ENCODE data around the gene SMAD4. TPM values are rescaled to one million over a fixed set of nuclear protein-coding genes. Genes with fewer than 3 reads are reported as not detected.

The SMAD4 gene
- total and polyA plus RNA-seq, 2 of the 13 experiments (the other 11 are each of a cell fraction or from before 2014, with no cell fraction given): 70.2 to 72.0 TPM

GRCh38 chr18:51029694-51030536 is at the start of gene SMAD4 (continued):
- TF ChIP-seq HBP1 (CRISPR knock-in tag; IDR thresholded peaks at IDR 0.05; ENCODE audit: low read depth): peak; percentile 85
- TF ChIP-seq ZNF282 (IDR thresholded peaks at IDR 0.05; ENCODE audit: partially characterized antibody): no peak
- TF ChIP-seq BRF2 (CRISPR knock-in tag; IDR thresholded peaks at IDR 0.05): peak; percentile 30; the same call in 1 of the 2 replicates
- peak; percentile 47 for TF ChIP-seq SALL1 (CRISPR knock-in tag; IDR thresholded peaks at IDR 0.05)
- TF ChIP-seq ZNF557 (CRISPR knock-in tag; IDR thresholded peaks at IDR 0.05): no peak
- peak; percentile 88; the same call in 1 of the 2 replicates for TF ChIP-seq HES4 (CRISPR knock-in tag; IDR thresholded peaks at IDR 0.05; ENCODE audit: borderline replicate concordance)
- TF ChIP-seq PITX1 (CRISPR knock-in tag; IDR thresholded peaks at IDR 0.05): 0 out of 2 replicates have a peak, but pooled peaks have one; percentile 24
- TF ChIP-seq ZNF205 (CRISPR knock-in tag; IDR thresholded peaks at IDR 0.05): peak; percentile 30; the same call in 1 of the 2 replicates
- peak; percentile 42 to 81; a peak in 3 of 4 replicates for TF ChIP-seq HMGXB4 (CRISPR knock-in tag; IDR thresholded peaks at IDR 0.05; ENCODE audit: borderline replicate concordance in 1 of 2, low read depth in 1 of 2)
- peak; percentile 63; the same call in 1 of the 2 replicates for TF ChIP-seq ZNF768 (CRISPR knock-in tag; IDR thresholded peaks at IDR 0.05)
- TF ChIP-seq MED1 (CRISPR knock-in tag; IDR thresholded peaks at IDR 0.05): peak; percentile 46; the same call in 1 of the 2 replicates
- peak; percentile 57 for TF ChIP-seq ATF1 (CRISPR knock-in tag; IDR thresholded peaks at IDR 0.05)
- peak; percentile 49 for TF ChIP-seq ZNF777 (CRISPR knock-in tag; IDR thresholded peaks at IDR 0.05)
- 0 out of 2 replicates have a peak, but pooled peaks have one; percentile 43 for TF ChIP-seq TARDBP (CRISPR knock-in tag; IDR thresholded peaks at IDR 0.05)
- TF ChIP-seq ATF7-NPFF (CRISPR knock-in tag; IDR thresholded peaks at IDR 0.05; ENCODE audit: low read depth): peak; percentile 43; the same call in 1 of the 2 replicates
- peak; percentile 64 for TF ChIP-seq THAP11 (CRISPR knock-in tag; IDR thresholded peaks at IDR 0.05)
- TF ChIP-seq ZNF589 (CRISPR knock-in tag; conservative IDR thresholded peaks at IDR 0.05): 0 out of 2 replicates have a peak, but pooled peaks have one; percentile 40
- peak; percentile 50; the same call in 1 of the 2 replicates for TF ChIP-seq CCDC6 (CRISPR knock-in tag; IDR thresholded peaks at IDR 0.05)
- TF ChIP-seq ZNF639 (CRISPR knock-in tag; conservative IDR thresholded peaks at IDR 0.05): no peak; the same call in 1 of the 2 replicates
- 0 out of 2 replicates have a peak, but pooled peaks have one; percentile 1 for TF ChIP-seq SAFB2 (CRISPR knock-in tag; IDR thresholded peaks at IDR 0.05; ENCODE audit: borderline replicate concordance, low read depth)
- no peak for TF ChIP-seq NR2F1 (CRISPR knock-in tag; IDR thresholded peaks at IDR 0.05)
